ENCODE results near the gene RBMY1F. TPM values are rescaled to one million over a fixed set of nuclear protein-coding genes. Genes with fewer than 3 reads are reported as not detected.
"Not testable (repeated sequence)": the region's sequence is repeated elsewhere in the genome, so short reads cannot be mapped to it uniquely, and the experiment has no call there.

RBMY1F gene
- total RNA-seq (2021; fragmentation: NEBNext Ultra II Directional; extraction: Animal tissue kit (Norgen Biotek cat#: 25700)) (not detected in 2 replicates), polyA plus RNA-seq (2011; rRNA removed) (not detected in 2 replicates), polyA minus RNA-seq (2011; rRNA and poly(A)+ RNA removed) (not detected in 2 replicates)
- not detected for polyA plus RNA-seq (2011; cell fraction: cytosol; rRNA removed)
- not detected for polyA plus RNA-seq (2011; cell fraction: nucleus; rRNA removed)
- polyA plus RNA-seq (2012, experiment 1 of 2): not detected in 4 replicates
- not detected for polyA plus RNA-seq (2012, experiment 2 of 2)
- not detected for polyA plus RNA-seq (2013, experiment 1 of 2)
- not detected for polyA plus RNA-seq (2013, experiment 2 of 2)
- not detected for polyA minus RNA-seq (2011; cell fraction: cytosol; rRNA and poly(A)+ RNA removed)
- polyA minus RNA-seq (2011; cell fraction: nucleus; rRNA and poly(A)+ RNA removed): not detected
- long read RNA-seq, experiment 1: 0 reads
- long read RNA-seq, experiment 2: 0 reads

- CTCF ChIA-PET (ENCODE audit: partially characterized antibody); H3K36me3 ChIP-seq (ENCODE audit: control insufficient read depth in 2 of 4, insufficient read depth in 4 of 4, low read length in 3 of 4); H2BK20ac ChIP-seq (ENCODE audit: low read length); H2BK12ac ChIP-seq (ENCODE audit: low read depth, low read length); H3K18ac ChIP-seq (ENCODE audit: extremely low read depth, low read length); H3K79me1 ChIP-seq (ENCODE audit: low read depth, low read length); H2BK120ac ChIP-seq (replicated peaks; ENCODE audit: low read depth, low read length); H3K9me3 ChIP-seq (ENCODE audit: insufficient read depth in 2 of 2, low read depth in 1 of 2, low read length in 1 of 2); H3K23me2 ChIP-seq (ENCODE audit: low read depth, low read length); H2BK15ac ChIP-seq (ENCODE audit: low read length); H3K27ac ChIP-seq (ENCODE audit: low read depth, low read length); H4K91ac ChIP-seq (replicated peaks; ENCODE audit: insufficient read length, low read length); H2AK5ac ChIP-seq (ENCODE audit: low read depth, low read length); H3K4me3 ChIP-seq (ENCODE audit: extremely low read depth in 1 of 4, insufficient read depth in 2 of 4, low read depth in 3 of 4, low read length in 4 of 4); H3K27me3 ChIP-seq (replicated peaks in 1 of 4; ENCODE audit: control insufficient read depth in 3 of 4, extremely low read depth in 1 of 4, insufficient read depth in 3 of 4, low read length in 3 of 4); POLR2A ChIA-PET (ENCODE audit: partially characterized antibody); H3K4ac ChIP-seq (replicated peaks; ENCODE audit: insufficient read length, low read depth, low read length); H3K9ac ChIP-seq (replicated peaks in 1 of 4; ENCODE audit: extremely low read depth in 1 of 4, low read depth in 3 of 4, low read length in 3 of 4); H2BK5ac ChIP-seq (ENCODE audit: low read depth, low read length); H4K5ac ChIP-seq (ENCODE audit: insufficient read length, low read depth, low read length); H4K8ac ChIP-seq (ENCODE audit: extremely low read depth, insufficient read depth, low read length); H3K56ac ChIP-seq (replicated peaks; ENCODE audit: insufficient read length, low read depth, low read length); H3K14ac ChIP-seq (ENCODE audit: insufficient read length); H3K79me2 ChIP-seq (ENCODE audit: control insufficient read depth in 1 of 2, insufficient read depth in 2 of 2, low read length in 2 of 2); DNase-seq (ENCODE audit: low read depth in 1 of 2, low spot score in 2 of 2); FAIRE-seq; H4K20me1 ChIP-seq (replicated peaks in 1 of 2; ENCODE audit: control insufficient read depth in 1 of 2, insufficient read depth in 2 of 2, low read length in 2 of 2); H3K4me2 ChIP-seq (ENCODE audit: insufficient read depth in 1 of 2, low read depth in 2 of 2, low read length in 2 of 2); H2AFZ ChIP-seq (ENCODE audit: low read length); H3K4me1 ChIP-seq (replicated peaks in 1 of 4; ENCODE audit: control insufficient read depth in 3 of 4, insufficient read depth in 4 of 4, low read length in 3 of 4); H3K23ac ChIP-seq (ENCODE audit: insufficient read length): not testable (repeated sequence)
- no CpG with 5 or more reads among the region's 31 CpGs for WGBS, 2 experiments (ENCODE audit: extremely low coverage in 1 of 2, insufficient coverage in 1 of 2, insufficient read length in 1 of 2, insufficient replicate concordance in 2 of 2, low coverage in 1 of 2, low lambda C conversion rate in 2 of 2, missing lambda C conversion rate in 1 of 2)
These were observed at the start of gene RBMY1F for GRCh38 chrY:22182823-22183222. RBMY1F (minus strand) TSS chrY:22182923; CDS start chrY:22180969, 1,954 bp downstream.

GRCh38 chrY:22151144-22151543, 31.6 kb downstream of the RBMY1F start:
- H3K14ac ChIP-seq (ENCODE audit: insufficient read length); H4K91ac ChIP-seq (replicated peaks; ENCODE audit: insufficient read length, low read length); H2AK5ac ChIP-seq (ENCODE audit: low read depth, low read length); H3K36me3 ChIP-seq (ENCODE audit: control insufficient read depth in 2 of 4, insufficient read depth in 4 of 4, low read length in 3 of 4); DNase-seq (ENCODE audit: low read depth in 1 of 2, low spot score in 2 of 2); H3K4me3 ChIP-seq (ENCODE audit: extremely low read depth in 1 of 4, insufficient read depth in 2 of 4, low read depth in 3 of 4, low read length in 4 of 4); H2AFZ ChIP-seq (ENCODE audit: low read length); H2BK120ac ChIP-seq (replicated peaks; ENCODE audit: low read depth, low read length); H3K4me1 ChIP-seq (replicated peaks in 1 of 4; ENCODE audit: control insufficient read depth in 3 of 4, insufficient read depth in 4 of 4, low read length in 3 of 4); FAIRE-seq; H4K20me1 ChIP-seq (replicated peaks in 1 of 2; ENCODE audit: control insufficient read depth in 1 of 2, insufficient read depth in 2 of 2, low read length in 2 of 2); H4K8ac ChIP-seq (ENCODE audit: extremely low read depth, insufficient read depth, low read length); H3K79me1 ChIP-seq (ENCODE audit: low read depth, low read length); H3K27me3 ChIP-seq (replicated peaks in 1 of 4; ENCODE audit: control insufficient read depth in 3 of 4, extremely low read depth in 1 of 4, insufficient read depth in 3 of 4, low read length in 3 of 4); POLR2A ChIA-PET (ENCODE audit: partially characterized antibody); H3K23me2 ChIP-seq (ENCODE audit: low read depth, low read length); H4K5ac ChIP-seq (ENCODE audit: insufficient read length, low read depth, low read length); H3K4me2 ChIP-seq (ENCODE audit: insufficient read depth in 1 of 2, low read depth in 2 of 2, low read length in 2 of 2); H3K23ac ChIP-seq (ENCODE audit: insufficient read length); H2BK12ac ChIP-seq (ENCODE audit: low read depth, low read length); CTCF ChIA-PET (ENCODE audit: partially characterized antibody); H2BK15ac ChIP-seq (ENCODE audit: low read length); H3K4ac ChIP-seq (replicated peaks; ENCODE audit: insufficient read length, low read depth, low read length); H3K27ac ChIP-seq (ENCODE audit: low read depth, low read length); H3K56ac ChIP-seq (replicated peaks; ENCODE audit: insufficient read length, low read depth, low read length); H3K9me3 ChIP-seq (ENCODE audit: insufficient read depth in 2 of 2, low read depth in 1 of 2, low read length in 1 of 2); H3K18ac ChIP-seq (ENCODE audit: extremely low read depth, low read length); H2BK5ac ChIP-seq (ENCODE audit: low read depth, low read length); H3K9ac ChIP-seq (replicated peaks in 1 of 4; ENCODE audit: extremely low read depth in 1 of 4, low read depth in 3 of 4, low read length in 3 of 4); H2BK20ac ChIP-seq (ENCODE audit: low read length); H3K79me2 ChIP-seq (ENCODE audit: control insufficient read depth in 1 of 2, insufficient read depth in 2 of 2, low read length in 2 of 2): not testable (repeated sequence)
- no CpG with 5 or more reads among the region's 4 CpGs for WGBS, 2 experiments (ENCODE audit: extremely low coverage in 1 of 2, insufficient coverage in 1 of 2, insufficient read length in 1 of 2, insufficient replicate concordance in 2 of 2, low coverage in 1 of 2, low lambda C conversion rate in 2 of 2, missing lambda C conversion rate in 1 of 2)

Measured in H1 (cell line).